ENCODE measurements around the gene TMOD1. TPM values are rescaled to one million over a fixed set of nuclear protein-coding genes. Genes with fewer than 3 reads are reported as not detected.

Gene TMOD1
- total and polyA plus RNA-seq, 2 of the 13 experiments (the other 11 are each of a cell fraction or from before 2014, with no cell fraction given) = 0.04 to 0.07 TPM

- no peak for TF ChIP-seq ZNF512B (CRISPR knock-in tag; IDR thresholded peaks at IDR 0.05; ENCODE audit: borderline replicate concordance)
- peak; percentile 73 for TF ChIP-seq STAG1 (CRISPR knock-in tag; IDR thresholded peaks at IDR 0.05)
- TF ChIP-seq KDM2A (CRISPR knock-in tag; IDR thresholded peaks at IDR 0.05; ENCODE audit: borderline replicate concordance, low read depth) = 0 out of 2 replicates have a peak, but pooled peaks have one; percentile 25
- TF ChIP-seq POLR2G (IDR thresholded peaks at IDR 0.05; ENCODE audit: low read depth, low read length) = 0 out of 2 replicates have a peak, but pooled peaks have one; percentile 26
- TF ChIP-seq, protein P1, sequence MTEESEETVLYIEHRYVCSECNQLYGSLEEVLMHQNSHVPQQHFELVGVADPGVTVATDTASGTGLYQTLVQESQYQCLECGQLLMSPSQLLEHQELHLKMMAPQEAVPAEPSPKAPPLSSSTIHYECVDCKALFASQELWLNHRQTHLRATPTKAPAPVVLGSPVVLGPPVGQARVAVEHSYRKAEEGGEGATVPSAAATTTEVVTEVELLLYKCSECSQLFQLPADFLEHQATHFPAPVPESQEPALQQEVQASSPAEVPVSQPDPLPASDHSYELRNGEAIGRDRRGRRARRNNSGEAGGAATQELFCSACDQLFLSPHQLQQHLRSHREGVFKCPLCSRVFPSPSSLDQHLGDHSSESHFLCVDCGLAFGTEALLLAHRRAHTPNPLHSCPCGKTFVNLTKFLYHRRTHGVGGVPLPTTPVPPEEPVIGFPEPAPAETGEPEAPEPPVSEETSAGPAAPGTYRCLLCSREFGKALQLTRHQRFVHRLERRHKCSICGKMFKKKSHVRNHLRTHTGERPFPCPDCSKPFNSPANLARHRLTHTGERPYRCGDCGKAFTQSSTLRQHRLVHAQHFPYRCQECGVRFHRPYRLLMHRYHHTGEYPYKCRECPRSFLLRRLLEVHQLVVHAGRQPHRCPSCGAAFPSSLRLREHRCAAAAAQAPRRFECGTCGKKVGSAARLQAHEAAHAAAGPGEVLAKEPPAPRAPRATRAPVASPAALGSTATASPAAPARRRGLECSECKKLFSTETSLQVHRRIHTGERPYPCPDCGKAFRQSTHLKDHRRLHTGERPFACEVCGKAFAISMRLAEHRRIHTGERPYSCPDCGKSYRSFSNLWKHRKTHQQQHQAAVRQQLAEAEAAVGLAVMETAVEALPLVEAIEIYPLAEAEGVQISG (CRISPR knock-in tag; IDR thresholded peaks at IDR 0.05) = 0 out of 2 replicates have a peak, but pooled peaks have one; percentile 16
- 0 out of 2 replicates have a peak, but pooled peaks have one; percentile 41 for TF ChIP-seq FOXC1 (CRISPR knock-in tag; IDR thresholded peaks at IDR 0.05; ENCODE audit: borderline replicate concordance)
- TF ChIP-seq MIER2 (CRISPR knock-in tag; IDR thresholded peaks at IDR 0.05) = no peak
- 0 out of 2 replicates have a peak, but pooled peaks have one; percentile 30 for TF ChIP-seq THAP11 (CRISPR knock-in tag; IDR thresholded peaks at IDR 0.05)
- TF ChIP-seq KDM4B (CRISPR knock-in tag; IDR thresholded peaks at IDR 0.05) = 0 out of 2 replicates have a peak, but pooled peaks have one; percentile 47
- peak; percentile 85 for TF ChIP-seq SMC3 (IDR thresholded peaks at IDR 0.05; ENCODE audit: low read length)
- peak; percentile 31; the same call in 1 of the 2 replicates for TF ChIP-seq SP4 (CRISPR knock-in tag; IDR thresholded peaks at IDR 0.05)
- peak; percentile 86 for TF ChIP-seq CTCF (CRISPR knock-in tag; IDR thresholded peaks at IDR 0.05)
- no peak for TF ChIP-seq FOXO1 (CRISPR knock-in tag; IDR thresholded peaks at IDR 0.05)
These were observed 97.2 kb downstream of the TMOD1 start (continued) for GRCh38 chr9:97598461-97599288.
